Stimulated activated CD4-positive, alpha-beta T cell treated with anti-CD3 and anti-CD28 coated beads, Interleukin-1b, Interleukin-23, amount 100 ng/mL, for 4 hours (primary cell): ENCODE results near the gene SLC19A1.
A peak's percentile ranks its signal among the peaks of the same experiment; 100 is the strongest.

ENCODE experiments used
- DNase-seq, 2 donors: peaks; one replicate each; pipeline ENCODE4 v3.0.0-alpha.2; 2020; ENCODE audit warnings: low read depth in 2 of 2

SLC19A1 gene

DNA sequence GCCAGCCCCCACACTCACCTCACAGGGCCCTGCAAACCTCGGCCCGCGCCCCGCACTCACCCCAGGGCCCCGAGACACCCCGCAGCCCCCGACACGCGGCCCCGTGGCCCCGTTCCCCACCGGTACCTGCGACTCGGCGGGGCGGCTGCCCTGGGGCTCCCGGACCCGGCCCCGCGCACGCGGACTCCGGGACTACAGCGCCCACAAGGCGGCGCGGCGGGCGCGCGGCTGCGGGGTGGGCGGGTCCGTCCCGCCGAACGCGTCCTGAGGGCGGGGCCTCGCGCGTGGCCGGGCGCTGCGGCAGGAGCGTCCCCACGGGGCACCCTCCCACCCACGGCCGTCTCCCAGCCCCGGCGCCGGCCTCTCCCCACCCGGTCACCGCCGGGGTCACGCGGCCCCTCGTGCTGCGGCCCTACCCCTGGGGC is at the start of gene SLC19A1:
SLC19A1 (minus strand) TSS at position 199 of the 425 bp plus-strand sequence. CDS start 4,481 bp downstream, outside the sequence.
- DNase-seq = peak; percentile 68 to 79

DNA sequence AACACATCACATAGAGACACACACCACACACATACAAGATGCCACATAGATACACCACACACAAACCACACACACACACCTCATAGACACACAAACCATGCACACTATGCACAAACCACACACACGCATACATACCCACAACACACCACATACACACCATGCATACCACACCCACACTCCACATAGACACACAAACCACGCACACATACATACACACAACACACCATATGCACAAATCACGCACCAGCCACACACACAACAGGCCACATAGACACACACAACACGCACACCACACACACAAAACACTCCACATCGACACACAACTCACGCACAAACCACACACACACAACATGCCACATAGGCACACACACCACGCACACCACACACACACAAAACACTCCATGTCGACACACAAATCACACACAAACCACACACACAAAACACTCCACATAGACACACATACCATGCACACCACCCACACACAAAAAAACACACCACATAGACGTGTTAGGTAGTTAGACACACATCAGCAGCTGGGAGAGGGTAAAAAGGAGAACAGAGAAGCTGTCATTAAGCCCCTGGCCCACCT is 49.5 kb upstream of the SLC19A1 start:
- no peak for DNase-seq

DNA sequence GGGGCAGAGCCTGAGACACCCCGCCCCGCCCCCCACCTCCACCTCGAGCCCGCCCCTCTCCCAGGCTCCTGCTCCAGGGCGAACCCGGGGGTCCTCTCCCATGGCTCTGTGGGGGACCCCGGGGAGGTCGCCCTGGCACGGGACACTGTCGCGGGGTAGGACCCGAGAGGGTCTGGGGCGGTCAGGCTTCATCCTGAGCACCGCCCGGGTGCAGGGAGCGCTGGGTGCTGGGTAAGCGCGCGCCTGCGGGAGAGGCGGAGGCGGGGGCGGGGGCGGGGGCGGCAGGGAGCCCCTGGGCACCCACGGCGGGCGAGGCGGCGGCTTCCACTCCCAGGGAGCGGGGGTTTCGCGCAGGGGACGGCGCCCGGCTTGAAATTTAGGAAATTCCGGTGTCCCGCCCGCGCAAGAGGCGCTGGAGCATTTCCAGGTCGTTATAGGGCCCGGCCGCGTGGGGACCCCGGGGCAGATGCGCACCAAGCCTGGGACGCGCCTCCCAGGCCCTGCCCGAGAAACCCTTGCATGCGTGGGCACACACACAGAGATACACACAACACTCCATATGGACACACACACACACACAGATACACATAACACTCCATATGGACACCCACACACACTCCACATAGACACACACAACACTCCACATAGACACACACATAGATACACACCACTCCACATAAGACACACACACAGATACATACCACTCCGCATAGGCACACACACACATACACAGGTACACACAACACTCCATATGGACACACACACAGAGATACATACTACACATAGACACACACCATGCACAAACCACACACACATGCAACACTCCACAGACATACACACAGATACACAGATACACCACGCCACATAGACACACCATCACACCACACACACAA is 48.7 kb upstream of the SLC19A1 start:
- DNase-seq = peak; percentile 60

- peak; percentile 71 to 78 for DNase-seq
These were observed 48.0 kb upstream of the SLC19A1 start for GRCh38 chr21:45590246-45590725.

GRCh38 chr21:45589686-45590245 is 47.5 kb upstream of the SLC19A1 start:
- no peak for DNase-seq

GRCh38 chr21:45588871-45589491 is 46.7 kb upstream of the SLC19A1 start:
- no peak for DNase-seq

DNA sequence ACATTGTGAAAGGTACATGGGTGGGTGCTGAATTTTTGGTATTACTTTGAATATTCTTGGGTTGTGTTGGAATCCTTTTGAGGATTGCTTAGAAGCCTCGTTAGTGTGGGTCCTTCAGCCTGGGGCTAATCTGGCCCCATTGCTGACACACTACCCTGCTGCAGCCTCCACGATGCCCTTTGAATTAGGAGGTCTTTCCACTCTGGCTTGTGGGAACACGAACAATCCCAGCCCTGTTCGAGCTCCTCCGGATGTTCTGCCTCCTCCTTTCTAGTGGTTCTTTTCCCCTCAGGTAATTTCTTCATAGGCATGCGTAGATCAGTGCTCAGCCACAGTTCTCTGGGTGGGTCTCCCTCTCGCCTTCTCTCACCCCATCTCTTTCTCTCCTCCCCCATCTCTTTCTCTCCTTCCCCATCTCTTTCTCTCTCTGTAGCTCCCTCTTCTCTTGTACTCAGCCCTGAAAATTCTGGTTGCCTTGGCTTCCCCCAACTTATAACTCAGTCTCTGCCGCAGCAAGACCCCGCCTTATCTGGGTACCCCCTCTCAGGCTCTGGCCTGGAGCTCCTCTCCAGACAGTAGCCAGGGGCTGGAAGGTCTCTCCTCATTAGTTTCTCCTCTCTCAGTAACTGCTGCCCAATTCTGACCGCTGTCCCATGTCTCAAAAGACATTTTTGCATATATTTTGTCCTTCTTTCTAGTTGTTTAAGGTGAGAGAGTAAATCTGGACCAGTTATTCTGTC is 46.0 kb upstream of the SLC19A1 start:
- no peak for DNase-seq

- DNase-seq = no peak
These were observed 44.1 kb upstream of the SLC19A1 start for GRCh38 chr21:45586289-45586858.

GRCh38 chr21:45584786-45585185 is 42.5 kb upstream of the SLC19A1 start:
- no peak for DNase-seq

DNA sequence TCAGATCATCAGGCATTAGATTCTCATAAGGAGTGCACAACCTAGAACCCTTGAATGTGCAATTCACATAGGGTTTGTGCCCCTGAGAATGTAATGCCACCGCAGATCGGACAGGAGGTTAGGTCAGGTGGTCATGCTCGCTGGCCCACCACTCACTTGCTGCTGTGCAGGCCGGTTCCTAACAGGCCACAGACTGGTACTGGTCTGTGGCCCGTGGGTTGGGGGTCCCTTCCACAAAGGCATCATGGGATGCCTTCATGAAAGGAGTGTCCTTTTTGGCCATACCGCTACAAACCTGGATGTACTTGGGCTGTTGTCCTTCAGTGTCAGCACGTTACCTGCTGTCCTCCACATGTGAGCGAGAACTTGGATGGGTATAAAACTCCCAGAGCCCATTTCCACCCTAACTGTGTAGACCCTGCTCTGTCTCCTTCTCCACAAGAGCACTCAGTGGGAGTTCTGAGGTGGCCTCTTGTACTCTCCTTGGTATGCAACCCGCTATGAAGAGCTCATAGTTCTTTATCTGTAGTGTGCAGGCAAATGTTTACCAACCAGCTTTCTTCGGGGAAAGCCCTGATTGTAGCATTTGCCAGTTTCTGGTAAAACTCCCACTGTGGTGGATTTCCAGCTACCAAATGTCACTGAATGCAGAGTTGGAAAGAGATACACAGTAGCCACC is 41.7 kb upstream of the SLC19A1 start:
- no peak for DNase-seq

DNA sequence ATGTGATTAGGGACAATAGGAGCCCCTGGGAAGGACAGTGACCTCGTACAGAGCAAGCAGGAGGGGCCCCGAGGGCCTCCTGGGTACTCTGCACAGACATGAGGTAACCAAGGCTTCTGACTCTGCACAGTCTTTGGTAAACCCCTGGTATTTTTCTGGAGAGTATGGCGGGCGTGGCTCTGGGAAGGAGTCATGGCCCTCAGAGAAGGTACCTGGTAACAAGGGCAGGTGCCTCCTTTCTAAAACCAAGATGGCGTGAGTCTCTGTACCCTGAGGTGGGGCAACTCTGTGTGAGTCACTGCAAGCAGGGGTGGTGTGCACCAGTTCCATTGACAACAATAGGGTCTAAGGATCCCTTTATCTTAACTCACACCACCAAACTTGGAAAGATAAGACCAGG is 39.9 kb upstream of the SLC19A1 start:
- DNase-seq = no peak

DNA sequence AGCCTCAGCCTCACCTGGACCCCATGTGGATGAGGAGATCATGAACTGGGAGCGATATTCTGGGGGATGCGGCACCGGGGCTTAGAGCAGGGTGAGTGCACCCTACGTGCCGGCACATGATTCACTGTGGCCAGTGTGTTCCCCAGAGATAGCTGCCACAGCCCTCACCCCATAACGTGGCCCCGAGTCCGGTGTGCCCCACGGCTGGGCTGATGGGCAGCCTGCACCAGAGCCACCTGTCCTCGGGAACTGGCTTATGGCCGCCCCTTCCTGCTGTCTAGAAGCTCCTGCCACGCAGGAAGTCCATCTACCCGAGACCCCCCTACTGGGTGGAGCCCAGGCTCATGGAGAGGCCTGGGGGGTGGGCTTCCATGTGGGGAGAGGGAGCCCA is 39.1 kb upstream of the SLC19A1 start:
- DNase-seq = no peak

DNA sequence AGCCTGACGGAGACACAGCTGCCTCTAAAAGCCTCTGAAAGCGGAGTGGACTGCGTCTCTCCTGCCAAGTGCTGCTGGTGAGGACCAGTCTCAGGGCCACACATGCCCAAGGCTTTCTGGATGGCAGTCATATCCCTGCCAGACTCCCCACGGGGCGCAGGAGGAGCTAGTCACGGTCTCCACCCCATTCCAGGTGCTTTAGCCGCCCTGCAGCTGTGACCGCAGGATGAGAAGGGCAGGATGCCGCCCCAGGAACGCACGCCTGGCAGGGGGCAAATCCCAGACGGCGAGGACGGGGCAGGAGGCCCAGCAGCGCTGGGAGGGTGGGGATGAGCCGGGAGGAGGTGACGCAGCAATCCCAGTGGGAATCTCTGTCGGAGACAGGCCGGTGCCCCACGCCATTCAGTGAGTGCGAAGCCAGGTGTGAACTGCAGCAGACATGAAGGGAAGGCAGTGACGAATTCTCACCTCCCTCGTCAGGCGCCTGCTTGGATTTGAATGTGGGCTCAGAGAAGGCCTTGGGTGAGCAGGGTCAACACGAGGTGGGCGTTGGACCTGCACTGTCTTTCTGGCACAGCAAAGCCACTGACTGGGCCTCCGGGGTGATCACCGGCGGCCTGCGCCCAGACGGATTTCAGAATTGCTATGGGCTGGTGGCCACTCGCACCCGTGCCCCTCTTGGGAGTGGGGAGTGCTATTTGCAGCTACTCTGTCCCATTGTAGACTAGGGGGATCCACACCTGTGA is 38.5 kb upstream of the SLC19A1 start:
- no peak for DNase-seq

DNA sequence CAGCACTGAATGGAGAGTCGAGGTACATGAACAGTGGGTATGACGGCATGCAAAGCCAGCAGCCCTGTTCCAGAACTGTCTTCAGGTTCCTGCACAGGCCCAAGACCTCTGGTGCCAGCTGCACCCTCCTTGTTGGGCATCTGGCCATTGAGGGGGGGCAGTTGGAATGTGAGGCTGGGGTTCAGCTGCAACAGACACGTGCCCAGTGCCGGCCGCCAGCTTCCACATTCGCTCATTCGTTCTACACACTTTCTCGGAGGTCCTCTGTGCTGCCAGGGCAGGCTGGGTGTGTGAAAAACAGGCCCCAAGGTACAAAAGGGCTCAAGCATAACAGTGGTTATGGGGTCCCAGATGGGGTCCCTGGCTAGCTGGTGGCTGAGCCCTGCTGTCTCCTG is 37.9 kb upstream of the SLC19A1 start:
- DNase-seq = no peak

DNA sequence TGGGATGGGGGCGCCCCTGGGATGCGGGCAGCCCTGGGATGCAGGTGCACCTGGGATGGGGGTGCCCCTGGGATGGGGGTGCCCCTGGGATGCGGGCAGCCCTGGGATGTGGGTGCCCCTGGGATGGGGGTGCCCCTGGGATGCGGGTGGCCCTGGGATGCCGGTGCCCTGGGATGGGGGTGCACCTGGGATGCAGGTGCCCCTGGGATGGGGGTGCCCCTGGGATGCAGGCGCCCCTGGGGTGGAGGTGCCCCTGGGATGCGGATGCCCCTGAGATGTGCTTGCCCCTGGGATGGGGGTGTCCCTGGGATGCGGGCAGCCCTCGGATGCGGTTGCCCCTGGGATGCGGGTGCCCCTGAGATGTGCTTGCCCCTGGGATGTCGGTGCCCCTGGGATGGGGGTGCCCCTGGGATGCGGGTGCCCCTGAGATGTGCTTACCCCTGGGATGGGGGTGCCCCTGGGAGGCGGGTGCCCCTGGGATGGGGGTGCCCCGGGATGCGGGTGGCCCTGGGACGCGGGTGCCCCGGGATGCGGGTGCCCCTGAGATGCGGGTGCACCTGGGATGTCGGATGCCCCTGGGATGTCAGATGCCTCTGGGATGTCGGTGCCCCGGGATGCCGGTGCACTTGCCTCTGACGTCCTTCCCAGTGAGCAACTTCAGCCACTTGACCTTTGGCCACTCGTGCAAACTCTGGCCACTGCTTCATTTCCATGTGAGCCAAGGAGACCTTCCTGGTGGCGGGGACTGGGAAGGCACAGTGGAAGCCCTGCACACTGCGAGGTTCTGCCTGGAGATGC is 37.3 kb upstream of the SLC19A1 start:
- DNase-seq = no peak

- no peak for DNase-seq
These were observed 36.7 kb upstream of the SLC19A1 start for GRCh38 chr21:45578811-45579381.

- DNase-seq = no peak
These were observed 36.0 kb upstream of the SLC19A1 start for GRCh38 chr21:45578176-45578801.

DNA sequence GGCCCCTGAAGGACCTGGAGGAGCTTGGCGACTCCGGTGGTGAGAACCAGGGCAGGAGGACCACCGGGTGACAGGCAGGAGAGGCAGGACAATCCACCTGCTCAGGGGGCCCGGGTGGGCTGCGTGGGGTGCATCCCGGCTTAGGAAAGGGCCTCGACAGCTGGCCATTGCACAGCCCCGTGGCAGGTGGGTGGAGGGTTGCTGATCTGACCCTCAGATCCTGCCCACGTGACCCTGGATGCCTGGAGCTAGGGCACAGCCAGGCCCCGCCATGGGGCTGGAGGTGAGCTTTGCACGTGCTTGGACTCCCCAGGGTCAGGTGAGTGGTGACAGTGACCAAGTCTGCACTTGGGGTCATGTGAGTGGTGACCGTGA is 35.5 kb upstream of the SLC19A1 start:
- no peak for DNase-seq
